Rectal smooth muscle tissue (tissue), 1 donor: ENCODE results near the gene SLC34A3.
A peak's percentile ranks its signal among the peaks of the same experiment; 100 is the strongest.
"Not testable (repeated sequence)": the region's sequence is repeated elsewhere in the genome, so short reads cannot be mapped to it uniquely, and the experiment has no call there.

Source experiments
- H3K27ac ChIP-seq: one replicate; pipeline ENCODE4 v1.7.0; 2013; ENCODE audit warnings: low read depth, low read length, inconsistent platforms
- H3K27me3 ChIP-seq: one replicate; pipeline ENCODE4 v1.7.0; 2013; ENCODE audit warnings: low read length; ENCODE audit not compliant: control insufficient read depth, insufficient read depth
- H3K36me3 ChIP-seq: one replicate; pipeline ENCODE4 v1.7.0; 2013; ENCODE audit warnings: low read length; ENCODE audit not compliant: control insufficient read depth, insufficient read depth
- H3K4me1 ChIP-seq: one replicate; pipeline ENCODE4 v1.7.0; 2013; ENCODE audit warnings: low read length; ENCODE audit not compliant: control insufficient read depth, insufficient read depth
- H3K4me3 ChIP-seq: one replicate; pipeline ENCODE4 v1.7.0; 2013; ENCODE audit warnings: low read length
- H3K9ac ChIP-seq: one replicate; pipeline ENCODE4 v1.7.0; 2013; ENCODE audit warnings: low read length

The SLC34A3 gene

DNA sequence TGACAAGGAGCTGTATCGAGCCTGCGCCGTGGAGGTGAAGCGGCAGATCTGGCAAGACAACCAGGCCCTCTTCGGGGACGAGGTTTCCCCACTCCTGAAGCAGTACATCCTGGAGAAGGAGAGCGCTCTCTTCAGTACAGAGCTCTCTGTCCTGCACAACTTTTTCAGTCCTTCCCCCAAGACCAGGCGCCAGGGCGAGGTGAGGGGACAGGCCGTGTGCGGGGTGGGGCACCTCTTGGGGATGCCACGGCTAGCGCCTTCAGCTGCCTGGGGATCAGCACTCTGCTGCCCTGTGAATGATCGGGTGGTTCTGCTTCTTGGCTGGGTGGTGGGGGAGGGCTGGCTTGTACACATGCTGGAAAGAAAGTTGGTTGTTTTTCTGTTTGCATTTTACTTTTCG is 26.2 kb downstream of the SLC34A3 start:
- H3K27ac ChIP-seq, result no peak overlapping the region
- no peaks in the 10 kb centered on the region for H3K27me3 ChIP-seq
- H3K4me1 ChIP-seq, result peaks cover 10% of the 10 kb centered on the region
- H3K9ac ChIP-seq, result no peak overlapping the region
- no peak overlapping the region for H3K4me3 ChIP-seq
- peaks cover 2% of the 10 kb centered on the region for H3K36me3 ChIP-seq

DNA sequence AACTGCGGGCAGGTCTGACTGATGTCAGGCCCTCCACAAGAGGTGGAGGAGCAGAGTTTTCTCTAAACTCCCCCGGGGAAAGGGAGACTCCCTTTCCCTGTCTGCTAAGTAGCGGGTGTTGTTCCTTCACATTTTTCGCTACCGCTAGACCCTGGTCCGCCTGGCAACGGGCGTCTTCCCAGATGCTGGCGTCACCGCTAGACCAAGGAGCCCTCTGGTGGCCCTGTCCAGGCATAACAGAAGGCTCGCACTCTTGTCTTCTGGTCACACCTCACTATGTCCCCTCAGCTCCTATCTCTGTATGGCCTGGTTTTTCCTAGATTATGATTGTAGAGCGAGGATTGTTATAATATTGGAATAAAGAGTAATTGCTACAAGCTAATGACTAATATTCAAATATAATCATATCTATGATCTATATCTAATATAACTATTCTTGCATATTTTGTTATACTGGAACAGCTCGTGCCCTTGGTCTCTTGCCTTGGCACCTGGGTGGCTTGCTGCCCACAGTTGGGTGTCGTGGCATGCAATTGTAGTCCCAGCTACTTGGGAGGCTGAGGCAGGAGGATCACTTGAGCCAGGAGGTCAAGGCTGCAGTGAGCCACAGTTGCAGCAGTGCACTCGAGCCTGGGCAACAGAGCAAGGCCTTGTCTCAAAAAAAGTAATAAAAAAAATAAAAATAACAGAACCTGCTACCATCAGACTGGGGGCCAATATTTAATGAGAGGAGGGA is 31.6 kb downstream of the SLC34A3 start:
- H3K4me1 ChIP-seq, H3K9ac ChIP-seq, H3K27me3 ChIP-seq, H3K27ac ChIP-seq, H3K4me3 ChIP-seq: not testable (repeated sequence)
- peaks cover 28% of the 10 kb centered on the region for H3K36me3 ChIP-seq

DNA sequence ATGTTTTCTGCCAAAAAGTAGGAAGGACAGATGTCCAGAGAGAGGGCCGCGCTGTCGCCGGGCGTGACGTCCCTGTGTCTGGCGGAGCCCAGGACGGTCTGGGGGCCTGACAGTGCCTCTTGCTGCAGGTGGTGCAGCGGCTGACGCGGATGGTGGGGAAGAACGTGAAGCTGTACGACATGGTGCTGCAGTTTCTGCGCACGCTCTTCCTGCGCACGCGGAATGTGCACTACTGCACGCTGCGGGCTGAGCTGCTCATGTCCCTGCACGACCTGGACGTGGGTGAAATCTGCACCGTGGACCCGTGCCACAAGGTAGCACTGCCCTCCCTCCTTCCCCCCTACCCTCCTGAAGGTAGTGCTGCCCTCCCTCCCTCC is 32.2 kb downstream of the SLC34A3 start:
- Histone ChIP-seq H3K4me3 (no peak overlapping the region), H3K36me3 (peaks cover 30% of the 10 kb centered on the region)

GRCh38 chr9:137263506-137263905 is 32.8 kb downstream of the SLC34A3 start:
- H3K9ac ChIP-seq, result no peak overlapping the region
- H3K4me3 ChIP-seq, result no peak overlapping the region
- H3K27me3 ChIP-seq, result no peaks in the 10 kb centered on the region
- H3K27ac ChIP-seq, result no peak overlapping the region
- H3K4me1 ChIP-seq, result no peaks in the 10 kb centered on the region
- H3K36me3 ChIP-seq, result peaks cover 32% of the 10 kb centered on the region

More for the DNA sequence above, 32.2 kb downstream of the SLC34A3 start:
- H3K4me1 ChIP-seq, result no peaks in the 10 kb centered on the region
- no peak overlapping the region for H3K27ac ChIP-seq
- H3K27me3 ChIP-seq, result no peaks in the 10 kb centered on the region
- H3K9ac ChIP-seq, result no peak overlapping the region

DNA sequence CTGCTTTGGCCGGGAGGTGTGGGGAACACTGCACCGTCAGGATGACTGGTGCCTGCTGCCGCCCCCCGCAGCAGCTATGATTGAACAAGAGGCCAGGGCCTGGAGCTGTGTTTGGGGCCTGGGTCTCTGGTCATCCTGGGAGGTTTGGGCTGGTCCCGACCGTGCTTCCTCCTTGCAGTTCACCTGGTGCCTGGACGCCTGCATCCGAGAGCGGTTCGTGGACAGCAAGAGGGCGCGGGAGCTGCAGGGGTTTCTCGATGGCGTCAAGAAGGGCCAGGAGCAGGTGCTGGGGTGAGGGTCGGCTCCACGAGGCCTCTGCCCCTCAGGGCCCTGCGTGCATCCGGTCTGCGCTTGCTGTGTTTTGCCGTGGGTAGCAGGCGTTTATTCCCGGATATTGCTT is 33.4 kb downstream of the SLC34A3 start:
- no peaks in the 10 kb centered on the region for H3K27me3 ChIP-seq
- peaks cover 4% of the 10 kb centered on the region for H3K4me1 ChIP-seq
- no peak overlapping the region for H3K27ac ChIP-seq
- H3K36me3 ChIP-seq, result peaks cover 38% of the 10 kb centered on the region
- H3K4me3 ChIP-seq, result no peak overlapping the region
- no peak overlapping the region for H3K9ac ChIP-seq

DNA sequence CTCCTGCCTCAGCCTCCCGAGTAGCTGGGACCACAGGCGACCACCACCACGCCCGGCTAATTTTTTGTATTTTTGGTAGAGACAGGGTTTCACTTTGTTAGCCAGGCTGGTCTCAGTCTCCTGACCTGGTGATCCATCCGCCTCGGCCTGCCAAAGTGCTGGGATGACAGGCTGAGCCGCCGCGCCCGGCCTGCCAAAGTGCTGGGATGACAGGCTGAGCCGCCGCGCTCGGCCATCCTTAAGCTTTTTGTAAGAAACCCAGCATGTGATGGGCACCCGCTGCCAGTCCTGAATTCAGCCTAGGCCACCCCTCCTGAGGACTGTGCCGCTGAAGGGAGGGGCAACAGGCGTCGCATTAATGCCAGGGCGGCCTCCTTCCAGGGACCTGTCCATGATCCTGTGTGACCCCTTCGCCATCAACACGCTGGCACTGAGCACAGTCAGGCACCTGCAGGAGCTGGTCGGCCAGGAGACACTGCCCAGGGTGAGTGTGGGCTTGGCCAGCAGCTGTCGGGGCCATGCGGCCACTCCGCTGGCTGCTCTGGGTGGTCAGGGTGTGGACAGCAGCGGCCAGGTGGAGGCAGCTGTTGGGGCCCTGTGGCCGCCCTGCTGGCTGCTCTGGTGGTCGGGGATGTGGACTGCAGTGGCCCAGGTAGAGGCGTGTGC is 34.9 kb downstream of the SLC34A3 start:
- no peak overlapping the region for H3K27ac ChIP-seq
- H3K4me1 ChIP-seq, result peaks cover 9% of the 10 kb centered on the region
- H3K4me3 ChIP-seq, result no peak overlapping the region
- H3K9ac ChIP-seq, result no peak overlapping the region
- peaks cover 35% of the 10 kb centered on the region for H3K36me3 ChIP-seq
- H3K27me3 ChIP-seq, result no peaks in the 10 kb centered on the region

DNA sequence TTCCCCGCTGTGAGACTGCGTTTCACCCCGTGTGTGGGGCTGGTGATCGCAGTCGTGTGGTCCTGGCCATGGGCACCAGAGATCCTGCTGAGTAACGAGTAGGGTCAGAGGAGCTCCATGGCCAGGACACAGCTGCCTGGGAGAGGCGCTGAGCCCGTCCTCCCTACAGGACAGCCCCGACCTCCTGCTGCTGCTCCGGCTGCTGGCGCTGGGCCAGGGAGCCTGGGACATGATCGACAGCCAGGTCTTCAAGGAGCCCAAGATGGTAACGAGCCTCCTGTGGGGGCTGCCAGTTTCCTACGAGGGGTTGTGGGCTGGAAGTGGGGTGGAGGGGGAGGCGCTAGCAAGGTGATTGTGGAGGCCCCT is 35.4 kb downstream of the SLC34A3 start:
- peaks cover 9% of the 10 kb centered on the region for H3K4me1 ChIP-seq
- H3K27ac ChIP-seq, result no peak overlapping the region
- no peak overlapping the region for H3K9ac ChIP-seq
- no peak overlapping the region for H3K4me3 ChIP-seq
- H3K27me3 ChIP-seq, result no peaks in the 10 kb centered on the region
- H3K36me3 ChIP-seq, result peaks cover 39% of the 10 kb centered on the region

- Histone ChIP-seq H3K4me3 (no peak overlapping the region), H3K4me1 (peaks cover 9% of the 10 kb centered on the region), H3K27me3 (no peaks in the 10 kb centered on the region), H3K36me3 (peaks cover 39% of the 10 kb centered on the region), H3K9ac (no peak overlapping the region), H3K27ac (no peak overlapping the region)
These were observed 36.1 kb downstream of the SLC34A3 start for GRCh38 chr9:137266585-137267453.

- Histone ChIP-seq H3K27ac (no peak overlapping the region), H3K4me3 (no peak overlapping the region), H3K36me3 (peaks cover 48% of the 10 kb centered on the region), H3K9ac (no peak overlapping the region), H3K27me3 (no peaks in the 10 kb centered on the region), H3K4me1 (peaks cover 9% of the 10 kb centered on the region)
These were observed 37.2 kb downstream of the SLC34A3 start for GRCh38 chr9:137267933-137268355.

GRCh38 chr9:137268538-137269201 is 38.0 kb downstream of the SLC34A3 start:
- Histone ChIP-seq H3K27me3 (no peaks in the 10 kb centered on the region), H3K9ac (no peak overlapping the region), H3K4me3 (peak overlapping the region; percentile 20), H3K36me3 (peaks cover 48% of the 10 kb centered on the region), H3K27ac (peak overlapping the region; percentile 3), H3K4me1 (peaks cover 9% of the 10 kb centered on the region)

DNA sequence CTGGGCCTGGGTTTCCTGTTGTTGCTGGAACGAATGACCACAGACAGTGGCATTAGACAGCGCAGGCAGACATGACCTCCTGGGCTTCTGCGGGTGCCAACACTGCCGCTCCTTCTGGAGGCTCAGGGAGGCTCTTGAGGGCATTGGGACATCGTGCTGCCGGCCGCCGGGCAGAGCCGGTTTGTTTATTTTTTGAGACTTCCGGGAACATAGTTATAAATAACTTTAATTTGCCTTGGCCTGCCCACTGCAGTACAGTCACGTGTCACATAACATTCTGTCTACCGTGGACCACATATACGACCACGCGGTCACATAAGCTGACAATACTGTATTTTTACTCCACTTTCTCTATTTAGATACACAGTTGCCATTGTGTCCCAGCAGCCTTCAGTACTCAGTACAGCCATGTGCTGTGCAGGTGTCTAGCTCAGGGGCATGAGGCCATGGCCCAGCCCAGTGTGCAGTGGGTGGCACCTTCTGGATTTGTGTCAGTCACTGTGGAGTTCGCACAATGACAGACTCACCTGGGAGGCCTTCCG is 38.6 kb downstream of the SLC34A3 start:
- Histone ChIP-seq H3K36me3 (peaks cover 46% of the 10 kb centered on the region), H3K27ac (peak overlapping the region; percentile 3), H3K4me1 (peaks cover 9% of the 10 kb centered on the region), H3K9ac (no peak overlapping the region), H3K27me3 (no peaks in the 10 kb centered on the region), H3K4me3 (peak overlapping the region; percentile 20)
